Measurements from ENCODE around the gene SIGLEC9.

DNA sequence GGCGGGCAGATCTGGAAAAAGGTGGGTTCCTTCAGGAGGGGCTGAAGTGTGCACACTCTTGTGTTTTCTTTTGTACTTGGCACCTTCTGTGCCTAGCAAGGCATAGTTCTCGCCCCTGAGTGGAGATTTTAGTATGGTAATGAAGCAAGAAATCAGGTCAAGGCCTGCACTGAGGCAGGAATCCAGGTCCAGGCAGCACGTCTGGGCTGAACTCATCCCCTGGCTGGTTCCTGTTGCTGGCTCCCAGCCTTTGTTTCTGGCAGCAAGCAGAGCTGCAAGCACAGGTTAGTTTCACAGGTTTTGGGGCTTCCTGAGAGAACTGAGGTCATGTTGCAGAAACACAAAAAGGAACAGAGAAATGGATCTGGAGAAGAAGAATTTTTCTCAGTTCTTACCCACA is 38.6 kb downstream of the SIGLEC9 start:
- TF ChIP-seq, protein P1, sequence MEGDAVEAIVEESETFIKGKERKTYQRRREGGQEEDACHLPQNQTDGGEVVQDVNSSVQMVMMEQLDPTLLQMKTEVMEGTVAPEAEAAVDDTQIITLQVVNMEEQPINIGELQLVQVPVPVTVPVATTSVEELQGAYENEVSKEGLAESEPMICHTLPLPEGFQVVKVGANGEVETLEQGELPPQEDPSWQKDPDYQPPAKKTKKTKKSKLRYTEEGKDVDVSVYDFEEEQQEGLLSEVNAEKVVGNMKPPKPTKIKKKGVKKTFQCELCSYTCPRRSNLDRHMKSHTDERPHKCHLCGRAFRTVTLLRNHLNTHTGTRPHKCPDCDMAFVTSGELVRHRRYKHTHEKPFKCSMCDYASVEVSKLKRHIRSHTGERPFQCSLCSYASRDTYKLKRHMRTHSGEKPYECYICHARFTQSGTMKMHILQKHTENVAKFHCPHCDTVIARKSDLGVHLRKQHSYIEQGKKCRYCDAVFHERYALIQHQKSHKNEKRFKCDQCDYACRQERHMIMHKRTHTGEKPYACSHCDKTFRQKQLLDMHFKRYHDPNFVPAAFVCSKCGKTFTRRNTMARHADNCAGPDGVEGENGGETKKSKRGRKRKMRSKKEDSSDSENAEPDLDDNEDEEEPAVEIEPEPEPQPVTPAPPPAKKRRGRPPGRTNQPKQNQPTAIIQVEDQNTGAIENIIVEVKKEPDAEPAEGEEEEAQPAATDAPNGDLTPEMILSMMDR (conservative IDR thresholded peaks at IDR 0.05), result no peak
- TF ChIP-seq ZFX (IDR thresholded peaks at IDR 0.05), result no peak

Data from C4-2B (cell line).